BE2C (cell line): Measurements from ENCODE around the gene VTI1A.

Experiments
- DNase-seq: peaks from one replicate; pipeline ENCODE4 v3.0.0-alpha.2; 2020
- H3K27me3 ChIP-seq: fragments of 250-450 bp; sonication (Bioruptor Pico); 2 replicates; pipeline ENCODE4 v1.5.1; 2020; ENCODE audit warnings: mild to moderate bottlenecking
- H3K36me3 ChIP-seq: fragments of 250-450 bp; sonication (Bioruptor Pico); 2 replicates; pipeline ENCODE4 v1.5.1; 2020; ENCODE audit warnings: mild to moderate bottlenecking
- H3K4me1 ChIP-seq: fragments of 250-450 bp; sonication (Bioruptor Pico); 2 replicates; pipeline ENCODE4 v1.5.1; 2020
- H3K4me3 ChIP-seq: 2 replicates; pipeline ENCODE4 v1.5.1; 2011; ENCODE audit warnings: low read depth, low read length
- H3K9me3 ChIP-seq: fragments of 250-450 bp; sonication (Bioruptor Pico); 2 replicates; pipeline ENCODE4 v1.5.1; 2020
- CTCF ChIP-seq: IDR thresholded peaks from 2 replicates; pipeline ENCODE4 v1.5.1; 2012; ENCODE audit warnings: mild to moderate bottlenecking, low read depth, low read length

The VTI1A gene

GRCh38 chr10:112816891-112817290 is 369.9 kb downstream of the VTI1A start:
- TF ChIP-seq CTCF, result no peak
- no peak for DNase-seq
- H3K4me3 ChIP-seq, result no peak overlapping the region
- H3K9me3 ChIP-seq, result no peaks in the 10 kb centered on the region
- no peaks in the 10 kb centered on the region for H3K36me3 ChIP-seq
- H3K27me3 ChIP-seq, result no peaks in the 10 kb centered on the region
- no peaks in the 10 kb centered on the region; the same call in 1 of the 2 replicates for H3K4me1 ChIP-seq

GRCh38 chr10:112817981-112818777 is 371.2 kb downstream of the VTI1A start:
- H3K9me3 ChIP-seq, result no peaks in the 10 kb centered on the region
- no peaks in the 10 kb centered on the region for H3K36me3 ChIP-seq
- TF ChIP-seq CTCF, result no peak
- no peak overlapping the region for H3K4me3 ChIP-seq
- DNase-seq, result no peak
- no peaks in the 10 kb centered on the region for H3K4me1 ChIP-seq
- no peaks in the 10 kb centered on the region for H3K27me3 ChIP-seq

- Histone ChIP-seq H3K27me3 (no peaks in the 10 kb centered on the region), H3K4me1 (no peaks in the 10 kb centered on the region), H3K36me3 (no peaks in the 10 kb centered on the region), H3K9me3 (no peaks in the 10 kb centered on the region), H3K4me3 (no peak overlapping the region)
- no peak for DNase-seq
- TF ChIP-seq CTCF, result no peak
Measured at GRCh38 chr10:112819231-112819630, 372.2 kb downstream of the VTI1A start.

- H3K36me3 ChIP-seq, result no peaks in the 10 kb centered on the region
- no peak for TF ChIP-seq CTCF
- no peaks in the 10 kb centered on the region for H3K9me3 ChIP-seq
- no peaks in the 10 kb centered on the region for H3K4me1 ChIP-seq
- H3K27me3 ChIP-seq, result no peaks in the 10 kb centered on the region
- no peak for DNase-seq
- H3K4me3 ChIP-seq, result no peak overlapping the region
Measured at GRCh38 chr10:112820320-112820719, 373.3 kb downstream of the VTI1A start.

GRCh38 chr10:112821038-112821437 is 374.0 kb downstream of the VTI1A start:
- no peaks in the 10 kb centered on the region for H3K9me3 ChIP-seq
- H3K27me3 ChIP-seq, result no peaks in the 10 kb centered on the region
- DNase-seq, result no peak
- H3K4me1 ChIP-seq, result no peaks in the 10 kb centered on the region
- no peaks in the 10 kb centered on the region for H3K36me3 ChIP-seq
- no peak for TF ChIP-seq CTCF
- no peak overlapping the region for H3K4me3 ChIP-seq

- no peaks in the 10 kb centered on the region for H3K27me3 ChIP-seq
- no peaks in the 10 kb centered on the region; the same call in 1 of the 2 replicates for H3K4me1 ChIP-seq
- no peak overlapping the region for H3K4me3 ChIP-seq
- no peak for DNase-seq
- TF ChIP-seq CTCF, result no peak
- H3K36me3 ChIP-seq, result no peaks in the 10 kb centered on the region
- H3K9me3 ChIP-seq, result no peaks in the 10 kb centered on the region
Measured at GRCh38 chr10:112821663-112822062, 374.6 kb downstream of the VTI1A start.
